CD4-positive, alpha-beta T cell treated with Interleukin-17A for 1 hour (primary cell): ENCODE data around the gene PARP1.
"Not testable (repeated sequence)": the region's sequence is repeated elsewhere in the genome, so short reads cannot be mapped to it uniquely, and the experiment has no call there.

Experiments used
- DNase-seq: peaks from one replicate; pipeline ENCODE4 v3.0.0-alpha.2; 2020

Gene PARP1

DNA sequence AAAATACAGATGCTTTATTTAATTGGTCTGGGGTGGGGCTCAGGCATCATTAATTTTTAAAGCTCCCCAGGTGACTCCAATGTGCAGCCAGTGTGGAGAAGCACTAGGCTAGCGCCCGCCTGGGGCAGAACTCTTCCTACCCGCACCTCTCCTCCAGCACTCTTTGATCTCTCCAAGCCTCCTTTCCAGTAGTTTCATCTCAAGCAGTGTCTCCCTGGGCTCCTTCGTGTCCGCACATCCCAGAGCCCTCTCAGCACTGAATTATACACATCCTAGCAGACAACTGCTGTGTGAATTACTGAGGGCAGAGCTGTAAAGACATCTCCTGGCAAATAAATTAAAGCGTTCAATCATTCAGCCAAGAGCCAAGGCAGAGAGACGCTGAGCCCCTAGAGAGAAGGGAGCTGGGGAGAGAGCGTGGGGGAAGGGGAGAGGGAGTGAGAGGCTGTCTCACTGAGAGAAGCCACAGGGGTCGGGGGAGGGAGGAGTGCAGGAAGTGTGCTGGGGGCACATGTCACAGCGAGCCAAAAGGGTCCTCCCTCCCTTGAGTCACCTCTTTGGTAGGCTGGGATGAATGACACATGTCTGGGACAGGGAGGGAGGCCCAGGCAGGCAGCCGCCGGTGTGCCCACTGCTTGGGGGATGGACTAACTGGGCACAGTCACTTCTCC is 21.0 kb upstream of the PARP1 start:
- DNase-seq, result no peak

DNA sequence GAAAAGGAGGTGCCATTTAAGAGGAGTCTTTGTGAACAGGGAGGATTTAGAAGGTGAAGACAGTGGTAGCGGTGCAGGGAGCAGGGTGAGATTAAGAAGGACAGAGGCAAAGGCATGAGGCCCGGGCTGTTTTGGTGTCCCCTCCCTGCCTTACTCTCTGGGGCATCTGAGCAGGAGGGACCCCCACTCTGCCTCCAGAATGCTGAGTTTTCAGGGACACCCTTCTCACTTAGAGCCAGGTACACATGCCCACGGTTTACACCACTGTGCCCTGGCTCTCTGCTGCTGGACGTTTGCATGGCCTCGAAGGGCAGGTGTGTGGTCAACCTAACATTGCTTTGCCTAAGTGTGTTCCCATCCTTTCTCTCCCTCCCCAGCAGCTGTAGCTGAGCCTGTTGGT is 20.5 kb upstream of the PARP1 start:
- DNase-seq, result no peak

DNA sequence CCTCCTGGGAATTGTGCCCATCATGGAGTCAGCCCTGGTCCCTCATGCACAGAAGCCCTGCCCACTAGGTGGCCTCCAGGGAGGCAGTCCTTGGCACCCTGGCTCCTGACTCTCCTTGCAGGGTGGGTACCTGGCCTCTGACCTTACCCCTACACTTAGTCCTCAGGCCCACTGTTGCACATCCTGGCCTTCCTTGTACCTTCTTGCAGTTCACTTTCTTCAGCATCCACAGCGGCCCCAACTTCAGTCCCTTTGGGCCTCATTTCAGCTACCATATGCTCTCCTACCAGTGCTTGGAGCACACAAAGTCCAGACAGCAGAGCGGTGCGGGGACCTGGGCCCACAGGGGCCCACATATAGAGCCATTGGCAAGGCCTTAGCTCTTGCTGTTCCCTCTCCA is 19.2 kb upstream of the PARP1 start:
- no peak for DNase-seq

DNA sequence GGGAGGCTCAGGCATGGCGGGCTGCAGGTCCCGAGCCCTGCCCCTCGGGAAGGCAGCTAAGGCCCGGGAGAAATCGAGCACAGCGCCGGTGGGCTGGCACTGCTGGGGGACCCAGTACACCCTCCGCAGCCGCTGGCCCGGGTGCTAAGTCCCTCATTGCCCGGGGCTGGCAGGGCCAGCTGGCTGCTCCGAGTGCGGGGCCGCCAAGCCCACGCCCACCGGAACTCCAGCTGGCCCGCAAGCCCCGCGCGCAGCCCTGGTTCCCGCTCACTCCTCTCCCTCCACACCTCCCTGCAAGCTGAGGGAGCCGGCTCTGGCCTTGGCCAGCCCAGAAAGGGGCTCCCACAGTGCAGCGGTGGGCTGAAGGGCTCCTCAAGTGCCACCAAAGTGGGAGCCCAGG is 18.5 kb upstream of the PARP1 start:
- not testable (repeated sequence) for DNase-seq

DNA sequence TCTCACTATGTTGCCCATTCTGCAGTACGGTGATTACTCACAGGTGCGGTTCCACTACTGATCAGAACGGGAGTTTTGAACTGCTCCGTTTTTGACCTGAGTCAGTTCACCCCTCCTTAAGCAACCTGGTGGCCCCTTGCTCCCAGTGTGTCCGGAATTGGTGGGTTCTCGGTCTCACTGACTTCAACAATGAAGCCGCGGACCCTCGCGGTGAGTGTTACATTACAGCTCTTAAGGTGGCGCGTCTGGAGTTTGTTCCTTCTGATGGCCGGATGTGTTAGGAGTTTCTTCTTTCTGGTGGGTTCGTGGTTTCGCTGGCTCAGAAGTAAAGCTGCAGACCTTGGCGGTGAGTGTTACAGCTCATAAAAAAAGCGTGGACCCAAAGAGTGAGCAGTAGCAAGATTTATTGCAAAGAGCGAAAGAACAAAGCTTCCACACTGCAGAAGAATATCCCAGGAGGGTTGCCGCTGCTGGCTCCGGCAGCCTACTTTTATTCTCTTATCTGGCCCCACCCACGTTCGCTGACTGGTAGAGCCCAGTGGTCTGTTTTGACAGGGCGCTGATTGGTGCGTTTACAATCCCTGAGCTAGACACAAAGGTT is 17.6 kb upstream of the PARP1 start:
- DNase-seq, result peak; percentile 51

DNA sequence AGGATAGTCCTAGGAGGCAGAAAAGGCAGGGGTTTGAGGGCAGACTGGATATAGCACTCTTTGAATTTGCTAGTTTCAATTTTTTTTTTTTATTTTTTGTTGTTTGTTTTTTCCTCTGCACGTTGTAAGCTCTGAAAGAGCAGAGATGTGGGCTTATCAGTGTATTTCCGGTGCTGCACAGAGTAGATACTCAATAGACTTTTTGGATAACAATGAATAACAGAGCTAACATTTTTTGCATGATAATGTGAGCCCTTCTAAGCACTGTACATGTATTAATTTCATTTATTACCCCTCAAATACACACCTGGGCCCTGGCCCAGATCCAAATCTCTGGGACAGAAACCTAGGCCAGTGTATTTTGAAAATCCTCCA is 17.1 kb upstream of the PARP1 start:
- peak; percentile 24 for DNase-seq

DNA sequence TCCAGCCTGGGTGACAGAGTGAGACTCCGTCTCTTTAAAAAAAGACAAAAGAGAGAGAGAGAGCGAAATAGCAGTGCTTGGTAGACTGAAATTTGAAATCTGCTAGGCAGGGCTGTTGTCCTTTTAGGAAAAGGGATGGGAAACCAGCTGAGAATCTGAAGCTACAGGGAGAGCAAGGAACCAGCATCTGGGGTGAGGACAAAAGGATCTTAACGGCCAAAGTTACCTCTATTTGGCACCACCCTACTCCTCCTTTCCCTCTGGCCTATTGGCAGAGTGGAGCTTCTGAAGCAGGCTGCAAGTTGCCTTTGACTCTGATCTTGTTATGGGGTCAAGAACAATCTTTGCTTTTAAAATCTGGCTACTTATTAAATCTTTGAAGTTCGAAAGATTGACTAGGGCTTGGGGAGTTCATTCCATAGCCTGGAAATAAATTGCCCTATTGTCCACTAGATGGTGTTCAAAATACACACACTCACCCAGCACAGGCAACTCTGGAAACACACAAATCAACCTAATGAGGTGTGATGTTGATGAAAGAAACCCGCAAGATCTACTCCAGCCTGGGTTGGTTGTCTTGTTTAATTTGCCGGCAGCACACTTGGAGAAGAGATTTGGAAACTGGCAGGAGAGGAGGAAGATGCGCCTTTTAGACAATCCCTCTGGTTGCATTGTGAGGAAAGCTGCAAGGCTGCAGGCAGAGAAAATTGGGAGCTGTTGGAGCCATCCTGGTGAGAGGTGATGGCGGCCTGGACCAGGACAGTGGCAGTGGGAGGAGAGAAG is 16.5 kb upstream of the PARP1 start:
- DNase-seq, result peak; percentile 55

DNA sequence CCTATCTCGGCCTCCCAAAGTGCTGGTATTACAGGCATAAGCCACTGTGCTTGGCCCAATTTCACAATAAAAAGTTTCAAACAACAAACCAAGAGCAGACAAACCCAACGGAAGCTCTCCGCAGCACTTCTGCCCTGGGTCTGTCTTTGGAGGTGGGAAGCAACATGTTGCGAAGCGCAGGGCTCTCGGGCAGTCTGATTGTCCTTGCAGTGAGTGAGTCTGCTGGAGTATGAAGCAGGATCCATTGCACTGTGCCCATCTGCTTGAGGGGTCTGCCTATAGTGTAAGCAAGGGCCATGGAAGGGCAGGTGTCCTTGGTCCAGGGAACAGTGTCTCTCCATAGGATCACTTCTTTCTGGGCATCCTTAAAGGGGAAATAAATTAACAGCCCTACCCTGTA is 14.6 kb upstream of the PARP1 start:
- DNase-seq, result no peak

DNA sequence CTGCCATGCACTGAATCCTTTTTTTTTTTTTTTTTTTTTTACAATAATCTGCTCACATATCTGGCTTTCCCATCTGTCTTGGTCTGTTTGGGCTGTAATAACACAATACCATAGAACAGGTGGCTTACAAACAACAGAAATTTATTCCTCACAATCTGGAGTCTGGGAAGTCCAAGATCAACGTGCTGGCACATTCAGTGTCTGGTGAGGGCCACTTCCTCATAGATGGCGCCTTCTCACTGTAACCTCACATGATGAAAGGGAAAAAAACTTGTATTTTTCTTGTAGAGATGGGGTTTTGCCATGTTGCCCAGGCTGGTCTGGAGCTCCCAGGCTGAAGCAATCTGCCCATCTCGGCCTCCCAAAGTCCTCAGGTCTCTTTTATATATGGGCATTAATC is 13.0 kb upstream of the PARP1 start:
- DNase-seq, result no peak

DNA sequence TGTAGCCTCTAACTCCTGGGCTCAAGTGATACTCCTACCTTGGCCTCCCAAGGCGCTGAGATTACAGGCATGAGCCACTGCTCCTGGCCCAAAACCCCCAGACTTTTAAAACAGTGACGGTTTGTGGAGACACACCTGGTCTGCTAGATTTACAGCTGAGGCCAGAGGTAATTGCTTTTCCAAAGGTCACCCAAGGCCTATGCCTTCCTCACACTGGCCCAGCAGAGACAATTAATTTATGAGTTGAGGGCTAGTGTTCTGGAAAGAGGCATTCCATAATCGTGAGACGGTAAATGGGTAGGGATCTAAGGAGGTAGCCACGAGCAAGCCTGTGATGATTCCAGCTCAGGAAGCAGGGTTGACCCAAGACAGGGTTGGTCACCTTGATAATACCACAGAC is 12.4 kb upstream of the PARP1 start:
- no peak for DNase-seq

DNA sequence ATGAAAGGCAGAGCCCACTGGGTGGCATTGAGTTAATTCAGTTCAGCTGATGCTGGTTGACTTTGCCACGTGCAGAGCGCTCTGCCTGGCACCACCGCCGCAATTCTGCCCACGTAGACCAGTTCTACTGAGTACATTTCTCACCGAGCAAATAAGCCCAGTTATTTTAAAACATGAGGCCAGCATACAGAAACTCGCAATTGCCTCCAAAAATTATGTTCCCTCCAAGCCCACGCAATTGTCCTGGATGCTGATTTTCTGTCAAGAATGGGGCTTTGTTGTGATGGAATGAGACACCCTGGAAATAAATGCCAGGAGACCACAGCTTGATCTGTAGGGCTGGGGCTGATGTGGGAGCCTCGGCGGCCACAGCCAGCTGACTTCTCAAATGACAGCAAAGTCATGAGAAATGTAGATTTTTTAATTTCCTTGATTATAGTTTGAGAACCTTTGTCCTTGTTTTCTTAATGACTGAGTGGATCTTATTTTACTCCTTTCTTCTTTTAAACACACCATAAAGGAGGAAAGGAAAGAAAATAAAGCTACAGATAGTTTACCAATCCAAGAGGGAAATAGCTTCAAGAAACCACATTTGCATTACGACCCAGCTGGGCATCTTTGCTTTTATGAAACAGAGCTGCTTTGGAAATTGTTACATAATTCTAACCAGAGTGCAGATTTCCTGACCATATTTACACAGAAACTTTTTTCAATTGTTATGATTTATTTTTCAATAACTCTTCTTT is 11.6 kb upstream of the PARP1 start:
- no peak for DNase-seq

DNA sequence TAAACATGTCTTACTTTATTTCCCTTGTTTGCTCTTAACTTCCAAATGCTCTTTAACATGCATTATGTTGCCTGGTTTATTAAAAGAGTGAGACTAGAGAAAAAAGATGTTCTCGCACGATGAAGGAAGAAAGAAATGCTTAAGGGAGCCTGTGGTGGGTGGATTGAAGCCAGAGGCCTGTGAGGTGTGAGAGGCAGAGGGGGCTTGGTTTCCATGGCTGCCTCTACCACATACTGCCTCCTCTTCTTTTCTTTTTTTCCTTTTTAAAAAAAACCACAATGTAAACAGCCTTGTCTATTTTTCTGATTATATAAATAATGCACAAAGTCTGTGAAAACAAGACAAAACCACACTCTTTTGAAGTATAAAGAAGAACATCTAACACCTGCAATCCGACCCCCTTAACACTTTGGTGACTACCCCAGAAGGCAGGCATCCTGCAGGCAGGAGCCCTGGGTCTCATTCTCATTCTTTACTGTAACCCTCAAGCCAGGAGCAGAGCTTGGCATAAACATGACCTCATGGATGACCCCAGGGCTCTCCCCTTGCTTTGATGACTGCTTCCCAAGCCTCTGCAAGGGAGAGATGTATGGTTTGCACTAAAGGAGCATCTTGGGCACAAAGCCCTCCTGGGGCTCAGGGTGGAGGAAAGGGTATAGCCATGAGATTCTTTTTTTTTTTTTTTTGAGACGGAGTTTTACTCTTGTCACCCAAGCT is 10.1 kb upstream of the PARP1 start:
- DNase-seq, result no peak

DNA sequence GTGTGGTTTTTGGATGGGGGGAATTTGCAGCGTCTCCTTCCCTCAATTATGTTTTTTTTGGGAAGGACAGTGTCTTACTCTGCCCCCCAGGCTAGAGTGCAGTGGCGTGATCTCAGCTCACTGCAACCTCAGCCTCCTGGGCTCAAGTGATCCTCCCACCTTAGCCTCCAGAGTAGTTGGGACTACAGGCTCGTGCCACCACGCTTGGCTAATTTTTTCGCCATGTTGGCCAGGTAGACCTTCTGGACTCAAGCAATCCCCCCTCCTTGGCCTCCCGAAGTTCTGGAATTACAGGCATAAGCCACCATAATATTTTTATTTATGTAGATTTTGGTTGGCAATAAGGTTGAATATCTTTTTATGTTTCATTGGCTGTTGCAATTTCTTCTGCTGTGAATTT is 9.5 kb upstream of the PARP1 start:
- no peak for DNase-seq

DNA sequence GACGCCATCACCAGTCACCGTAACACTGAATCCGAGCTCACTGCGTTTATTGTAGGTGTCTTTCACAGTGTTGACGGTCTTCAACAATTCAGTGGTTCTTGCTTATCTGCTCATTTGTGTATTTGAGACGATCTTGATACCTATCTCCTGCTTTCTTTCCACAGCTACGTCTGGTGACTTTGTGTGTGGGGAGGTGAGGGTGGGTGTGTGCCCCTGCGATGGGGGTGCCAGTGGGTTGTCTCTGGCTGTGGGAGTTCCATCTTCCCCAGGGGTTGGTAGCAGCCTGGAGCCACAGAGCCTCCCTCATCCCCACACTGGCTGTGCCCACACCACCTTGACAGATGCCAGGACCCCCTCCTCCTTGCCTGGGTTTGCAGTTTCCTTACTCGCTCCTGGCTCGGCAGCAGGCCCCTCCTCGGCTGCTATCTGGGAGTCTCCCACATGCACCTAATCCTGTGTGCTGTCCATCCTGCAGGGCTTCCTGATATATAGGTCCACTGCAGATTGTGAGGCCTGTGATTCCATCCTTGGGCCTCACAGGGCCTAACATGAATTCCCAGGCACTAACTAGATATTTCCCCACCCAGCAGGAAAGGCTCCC is 6.3 kb upstream of the PARP1 start:
- DNase-seq, result no peak

DNA sequence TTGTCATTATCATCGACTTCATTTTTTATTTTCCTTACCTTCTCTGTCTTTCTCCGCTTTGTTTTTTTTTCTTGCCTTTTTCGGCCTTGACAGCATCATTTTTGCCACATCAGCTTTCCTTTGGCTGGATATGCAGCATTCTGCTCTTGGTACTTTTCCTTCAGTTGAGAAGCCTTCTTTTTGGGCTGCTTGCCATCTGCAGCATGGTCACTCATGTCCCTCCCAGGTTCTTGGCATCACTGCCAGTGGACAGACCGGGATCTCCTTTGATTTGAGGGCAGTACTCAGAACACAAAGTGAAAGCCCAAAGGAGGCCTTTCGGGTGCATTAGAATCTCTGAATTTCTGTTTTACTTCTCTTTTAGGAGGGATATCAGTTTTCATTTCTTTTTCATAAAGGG is 3.7 kb upstream of the PARP1 start:
- DNase-seq, result no peak

DNA sequence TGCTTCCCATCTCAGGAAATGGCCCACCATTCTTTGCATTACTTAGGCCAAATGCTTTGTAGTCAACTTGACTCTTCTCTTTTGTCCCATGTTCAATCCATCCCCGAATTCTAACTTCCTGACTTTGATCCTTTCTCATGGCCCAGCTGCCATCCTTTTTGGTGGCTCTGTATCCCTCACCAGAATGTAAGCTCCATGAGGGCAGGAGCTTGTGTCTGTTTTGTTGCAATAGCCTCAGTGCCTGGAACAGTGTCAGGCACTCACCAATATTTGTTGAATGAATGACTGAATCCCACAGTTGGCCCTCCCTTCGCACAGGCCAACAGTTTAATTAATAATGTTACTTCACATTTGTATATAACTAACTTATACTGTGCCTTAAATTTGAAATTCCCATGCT is 3.1 kb upstream of the PARP1 start:
- no peak for DNase-seq

DNA sequence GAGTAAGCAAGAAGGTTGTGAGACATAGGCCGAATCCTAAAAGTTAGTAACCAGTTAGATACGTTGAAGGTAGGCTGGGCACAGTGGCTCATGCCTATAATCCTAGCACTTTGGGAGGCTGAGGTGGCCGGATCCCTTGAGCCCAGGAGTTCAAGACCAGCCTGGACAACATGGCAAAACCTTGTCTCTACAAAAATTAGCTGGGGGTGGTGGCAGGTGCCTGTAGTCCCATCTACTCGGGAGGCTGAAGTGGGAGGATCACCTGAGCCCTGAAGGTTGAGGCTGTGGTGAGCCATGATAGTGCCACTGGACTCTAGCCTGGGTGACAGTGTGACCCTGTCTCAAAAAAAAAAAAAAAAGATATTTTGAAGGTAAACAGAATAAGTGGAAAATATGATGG is 1.5 kb upstream of the PARP1 start:
- no peak for DNase-seq

DNA sequence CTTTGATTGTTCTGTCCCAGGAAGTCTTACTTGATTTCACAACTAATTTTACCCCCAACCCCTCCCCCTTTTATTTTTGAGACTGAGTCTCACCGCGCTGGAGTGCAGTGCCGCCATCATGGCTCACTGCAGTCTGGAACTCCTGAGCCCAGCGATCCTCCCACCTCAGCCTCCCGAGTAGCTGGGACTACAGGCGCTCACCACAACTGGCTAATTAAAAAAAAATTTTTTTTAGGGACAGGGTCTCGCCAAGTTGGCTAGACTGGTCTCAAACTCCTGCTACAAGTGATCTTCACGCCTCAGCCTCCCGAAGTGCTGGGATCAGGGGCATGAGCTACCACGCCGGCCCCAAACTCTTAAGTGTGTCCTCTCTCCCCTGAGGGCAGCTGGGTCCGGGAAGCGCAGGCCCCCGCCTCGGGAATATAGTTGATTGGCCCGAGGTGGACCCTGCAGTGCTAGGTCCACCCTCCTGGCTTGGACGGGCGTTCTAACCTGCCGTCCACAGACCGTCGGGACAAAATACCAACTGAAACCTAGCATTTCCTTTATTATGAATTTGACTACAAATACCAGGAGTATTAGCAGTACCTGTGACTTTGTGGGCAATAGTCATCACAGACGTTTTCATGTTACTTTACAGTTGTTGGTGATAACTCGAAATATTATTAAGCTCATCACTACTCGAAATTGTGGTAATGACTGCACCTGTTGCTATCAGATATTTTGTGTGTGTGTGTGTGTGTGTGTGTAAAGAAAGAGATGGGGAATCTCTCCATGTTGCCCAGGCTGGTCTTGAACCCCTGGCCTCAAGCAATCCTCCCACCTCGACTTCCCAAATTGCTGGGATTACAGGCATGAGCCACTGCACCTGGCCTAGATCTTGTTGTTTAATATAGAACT is 642 bp upstream of the PARP1 start:
- DNase-seq, result no peak

DNA sequence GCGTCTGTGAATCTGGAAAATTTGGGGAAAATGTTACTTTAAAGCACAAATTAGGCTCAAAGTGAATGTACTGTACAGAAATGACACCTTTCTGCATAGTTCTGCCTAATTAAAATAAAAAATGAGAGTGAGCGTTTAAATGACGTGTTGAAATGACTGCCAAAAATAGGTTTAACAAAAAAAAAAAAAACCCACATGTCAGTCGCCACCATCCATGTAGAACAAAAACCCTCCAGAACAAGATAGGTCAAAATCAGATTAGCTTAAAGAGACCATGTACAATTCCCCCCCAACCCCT is 745 bp downstream of the PARP1 start:
- DNase-seq, result peak; percentile 53

DNA sequence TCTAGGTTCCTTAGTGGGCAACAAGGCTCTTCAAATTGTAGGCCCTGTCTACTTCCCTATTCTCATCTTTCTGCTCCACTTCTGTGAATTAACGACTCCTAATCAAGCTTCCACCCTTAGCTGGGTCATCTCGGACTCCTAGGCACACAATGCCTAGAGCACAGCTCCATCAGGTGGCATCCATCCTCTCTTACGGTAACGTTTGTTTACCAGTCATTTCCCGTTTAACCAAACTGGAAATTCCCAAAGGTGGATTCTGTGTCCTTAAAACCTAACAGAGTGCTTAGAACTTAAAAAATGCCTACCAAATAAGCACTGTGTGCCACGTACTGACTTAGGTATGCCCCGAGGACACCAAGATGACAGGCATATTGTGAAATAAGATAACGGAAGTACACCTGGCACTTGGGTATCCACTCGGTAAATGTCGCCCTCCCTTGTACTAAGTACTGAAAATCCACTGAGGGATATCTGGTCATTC is 1.5 kb downstream of the PARP1 start:
- DNase-seq, result peak; percentile 37

DNA sequence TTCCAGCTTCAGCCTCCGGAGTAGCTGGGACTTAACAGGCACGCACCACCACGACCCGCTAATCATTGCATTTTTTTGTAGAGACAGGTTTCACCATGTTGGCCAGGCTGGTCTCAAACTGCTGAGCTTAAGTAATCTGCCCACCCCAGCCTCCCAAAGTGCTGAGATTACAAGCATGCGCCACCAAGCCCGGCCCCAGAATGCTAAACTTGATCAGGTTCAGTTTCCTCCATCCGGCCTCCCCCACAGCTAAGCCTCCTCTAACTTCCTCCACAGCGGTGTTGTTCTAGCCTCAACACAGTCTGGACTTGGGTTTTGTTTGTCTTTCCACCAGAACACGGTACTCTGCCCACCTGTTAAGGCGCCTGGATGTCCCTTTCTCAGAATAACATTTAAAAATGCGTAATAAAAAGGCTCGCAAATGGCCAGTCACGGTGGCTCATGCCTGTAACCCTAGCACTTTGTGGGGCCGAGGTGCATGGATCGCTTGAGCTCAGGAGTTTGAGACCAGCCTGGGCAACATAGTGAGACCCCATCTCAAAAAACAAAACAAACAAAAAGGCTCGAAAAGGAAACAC is 2.4 kb downstream of the PARP1 start:
- DNase-seq, result peak; percentile 35
